WTC11 (cell line): Measurements from ENCODE around the gene PARL.

Source experiments
- CREB1 ChIP-seq: sonication (generic); formaldehyde crosslinking; IDR thresholded peaks from 2 replicates; pipeline ENCODE4 v1.8.0; 2023; ENCODE audit warnings: mild to moderate bottlenecking, missing genetic modification reagents
- FOXP1 ChIP-seq: sonication (generic); formaldehyde crosslinking; IDR thresholded peaks from 2 replicates; pipeline ENCODE4 v1.8.0; 2022; ENCODE audit warnings: missing genetic modification reagents, mild to moderate bottlenecking, moderate library complexity, borderline replicate concordance
- IRF2 ChIP-seq: sonication (generic); formaldehyde crosslinking; IDR thresholded peaks from 2 replicates; pipeline ENCODE4 v1.8.0; 2022; ENCODE audit warnings: low read depth, missing genetic modification reagents, borderline replicate concordance
- JAZF1 ChIP-seq: fragments of 250-450 bp; sonication (Bioruptor Pico); IDR thresholded peaks from 2 replicates; pipeline ENCODE4 v1.9.0; 2021; ENCODE audit warnings: moderate library complexity, mild to moderate bottlenecking, inconsistent platforms
- MXD4 ChIP-seq: fragments of 250-450 bp; sonication (Bioruptor Pico); IDR thresholded peaks from 2 replicates; pipeline ENCODE4 v1.8.0; 2021; ENCODE audit warnings: mild to moderate bottlenecking, moderate library complexity, borderline replicate concordance
- NR1H2 ChIP-seq: sonication (generic); formaldehyde crosslinking; IDR thresholded peaks from 2 replicates; pipeline ENCODE4 v1.9.0; 2021; ENCODE audit warnings: mild to moderate bottlenecking, moderate library complexity, missing genetic modification reagents
- SP1 ChIP-seq: sonication (generic); formaldehyde crosslinking; conservative IDR thresholded peaks from 2 replicates; pipeline ENCODE4 v1.8.1; 2022; ENCODE audit warnings: missing genetic modification reagents
- TP53 ChIP-seq: sonication (generic); formaldehyde crosslinking; IDR thresholded peaks from 2 replicates; pipeline ENCODE4 v1.8.1; 2023; ENCODE audit warnings: mild to moderate bottlenecking, missing genetic modification reagents
- USF2 ChIP-seq: sonication (generic); formaldehyde crosslinking; IDR thresholded peaks from 2 replicates; pipeline ENCODE4 v1.8.1; 2023; ENCODE audit warnings: mild to moderate bottlenecking, missing genetic modification reagents, moderate library complexity
- ZNF512 ChIP-seq: sonication (generic); formaldehyde crosslinking; IDR thresholded peaks from 2 replicates; pipeline ENCODE4 v1.8.1; 2022; ENCODE audit warnings: missing genetic modification reagents, borderline replicate concordance
- TF ChIP-seq, protein P1 (sequence below): fragments of 200-600 bp; IDR thresholded peaks from 2 replicates; pipeline ENCODE4 v1.8.0; 2022; ENCODE audit warnings: antibody characterized with exemption
- TF ChIP-seq, protein P2 (sequence below): sonication (generic); formaldehyde crosslinking; IDR thresholded peaks from 2 replicates; pipeline ENCODE4 v1.8.0; 2022; ENCODE audit warnings: mild to moderate bottlenecking, missing genetic modification reagents
- TF ChIP-seq, protein P3 (sequence below): sonication (generic); formaldehyde crosslinking; IDR thresholded peaks from 2 replicates; pipeline ENCODE4 v1.8.1; 2023; ENCODE audit warnings: mild to moderate bottlenecking, moderate library complexity, missing genetic modification reagents
- TF ChIP-seq, protein P4 (sequence below): sonication (generic); formaldehyde crosslinking; IDR thresholded peaks from 2 replicates; pipeline ENCODE4 v1.8.1; 2022; ENCODE audit warnings: mild to moderate bottlenecking, moderate library complexity, missing genetic modification reagents

DNA sequence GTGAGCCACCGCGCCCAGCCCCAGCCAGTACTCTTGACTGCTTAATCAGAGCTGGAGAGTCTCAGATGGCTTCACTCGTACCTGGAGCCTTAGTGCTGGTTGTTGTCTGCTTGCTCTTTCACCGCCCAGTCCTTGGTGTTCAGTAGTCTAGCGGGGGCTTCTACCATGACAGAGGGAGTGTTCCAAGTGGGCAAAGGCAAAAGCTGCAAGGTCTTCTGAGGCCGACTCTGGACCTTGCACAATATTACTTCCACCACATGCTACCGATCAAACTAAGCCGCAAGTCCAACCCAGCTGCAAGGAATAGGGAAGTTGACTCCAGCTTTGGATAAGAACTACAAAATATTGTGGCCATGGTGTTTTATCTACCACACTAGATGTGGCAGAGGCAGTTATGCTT, 6.6 kb downstream of the PARL start:
- TF ChIP-seq, protein P1, sequence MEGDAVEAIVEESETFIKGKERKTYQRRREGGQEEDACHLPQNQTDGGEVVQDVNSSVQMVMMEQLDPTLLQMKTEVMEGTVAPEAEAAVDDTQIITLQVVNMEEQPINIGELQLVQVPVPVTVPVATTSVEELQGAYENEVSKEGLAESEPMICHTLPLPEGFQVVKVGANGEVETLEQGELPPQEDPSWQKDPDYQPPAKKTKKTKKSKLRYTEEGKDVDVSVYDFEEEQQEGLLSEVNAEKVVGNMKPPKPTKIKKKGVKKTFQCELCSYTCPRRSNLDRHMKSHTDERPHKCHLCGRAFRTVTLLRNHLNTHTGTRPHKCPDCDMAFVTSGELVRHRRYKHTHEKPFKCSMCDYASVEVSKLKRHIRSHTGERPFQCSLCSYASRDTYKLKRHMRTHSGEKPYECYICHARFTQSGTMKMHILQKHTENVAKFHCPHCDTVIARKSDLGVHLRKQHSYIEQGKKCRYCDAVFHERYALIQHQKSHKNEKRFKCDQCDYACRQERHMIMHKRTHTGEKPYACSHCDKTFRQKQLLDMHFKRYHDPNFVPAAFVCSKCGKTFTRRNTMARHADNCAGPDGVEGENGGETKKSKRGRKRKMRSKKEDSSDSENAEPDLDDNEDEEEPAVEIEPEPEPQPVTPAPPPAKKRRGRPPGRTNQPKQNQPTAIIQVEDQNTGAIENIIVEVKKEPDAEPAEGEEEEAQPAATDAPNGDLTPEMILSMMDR, result no peak
- TF ChIP-seq JAZF1 (CRISPR knock-in tag) (no peak), TP53 (CRISPR knock-in tag) (no peak), USF2 (no peak), ZNF512 (CRISPR knock-in tag) (no peak), SP1 (CRISPR knock-in tag) (no peak), CREB1 (no peak), NR1H2 (CRISPR knock-in tag) (no peak), MXD4 (CRISPR knock-in tag) (no peak), FOXP1 (CRISPR knock-in tag) (no peak), IRF2 (CRISPR knock-in tag) (no peak)
- TF ChIP-seq, protein P2, sequence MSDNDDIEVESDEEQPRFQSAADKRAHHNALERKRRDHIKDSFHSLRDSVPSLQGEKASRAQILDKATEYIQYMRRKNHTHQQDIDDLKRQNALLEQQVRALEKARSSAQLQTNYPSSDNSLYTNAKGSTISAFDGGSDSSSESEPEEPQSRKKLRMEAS, result no peak
- TF ChIP-seq, protein P3, sequence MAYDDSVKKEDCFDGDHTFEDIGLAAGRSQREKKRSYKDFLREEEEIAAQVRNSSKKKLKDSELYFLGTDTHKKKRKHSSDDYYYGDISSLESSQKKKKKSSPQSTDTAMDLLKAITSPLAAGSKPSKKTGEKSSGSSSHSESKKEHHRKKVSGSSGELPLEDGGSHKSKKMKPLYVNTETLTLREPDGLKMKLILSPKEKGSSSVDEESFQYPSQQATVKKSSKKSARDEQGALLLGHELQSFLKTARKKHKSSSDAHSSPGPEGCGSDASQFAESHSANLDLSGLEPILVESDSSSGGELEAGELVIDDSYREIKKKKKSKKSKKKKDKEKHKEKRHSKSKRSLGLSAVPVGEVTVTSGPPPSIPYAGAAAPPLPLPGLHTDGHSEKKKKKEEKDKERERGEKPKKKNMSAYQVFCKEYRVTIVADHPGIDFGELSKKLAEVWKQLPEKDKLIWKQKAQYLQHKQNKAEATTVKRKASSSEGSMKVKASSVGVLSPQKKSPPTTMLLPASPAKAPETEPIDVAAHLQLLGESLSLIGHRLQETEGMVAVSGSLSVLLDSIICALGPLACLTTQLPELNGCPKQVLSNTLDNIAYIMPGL (CRISPR knock-in tag), result no peak
- TF ChIP-seq, protein P4, sequence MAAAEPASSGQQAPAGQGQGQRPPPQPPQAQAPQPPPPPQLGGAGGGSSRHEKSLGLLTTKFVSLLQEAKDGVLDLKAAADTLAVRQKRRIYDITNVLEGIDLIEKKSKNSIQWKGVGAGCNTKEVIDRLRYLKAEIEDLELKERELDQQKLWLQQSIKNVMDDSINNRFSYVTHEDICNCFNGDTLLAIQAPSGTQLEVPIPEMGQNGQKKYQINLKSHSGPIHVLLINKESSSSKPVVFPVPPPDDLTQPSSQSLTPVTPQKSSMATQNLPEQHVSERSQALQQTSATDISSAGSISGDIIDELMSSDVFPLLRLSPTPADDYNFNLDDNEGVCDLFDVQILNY (CRISPR knock-in tag), result no peak
